GM18520 (cell line): ENCODE results near the gene C16orf90.
"Not testable (repeated sequence)": the region's sequence is repeated elsewhere in the genome, so short reads cannot be mapped to it uniquely, and the experiment has no call there.

Experiments
- ATAC-seq: cut with Tn5 transposase; IDR thresholded peaks from one replicate; pipeline ENCODE4 v1.9.1; 2021; ENCODE audit not compliant: unreplicated experiment

The C16orf90 gene, protein sequence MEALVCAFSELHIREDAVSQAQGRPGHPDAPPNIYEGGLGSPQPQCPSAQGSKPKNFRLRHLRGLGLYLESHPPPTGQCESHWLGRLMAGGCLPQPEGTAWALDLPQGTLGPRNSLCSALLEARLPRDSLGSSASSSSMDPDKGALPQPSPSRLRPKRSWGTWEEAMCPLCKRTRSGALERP

DNA sequence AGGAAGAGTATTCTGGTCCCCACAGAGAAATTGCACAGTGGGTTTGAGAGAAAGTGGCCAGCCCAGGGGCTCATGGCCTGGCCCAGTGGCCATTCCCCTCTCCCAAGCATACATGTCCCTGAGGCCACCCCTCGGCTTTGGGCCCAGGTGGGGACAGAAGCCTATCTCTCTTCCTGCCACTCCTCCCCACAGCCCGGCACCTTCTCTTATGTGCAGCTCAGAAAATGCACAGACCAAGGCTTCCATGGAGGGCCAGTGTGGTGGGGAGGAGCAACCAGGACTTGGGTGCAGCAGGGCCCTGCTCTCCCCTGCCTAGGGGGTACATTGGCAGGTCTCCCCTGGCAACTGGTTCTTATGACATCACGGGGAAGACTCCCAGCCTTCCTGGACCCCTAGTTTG, at the start of gene C16orf90:
C16orf90 (minus strand) TSS at position 314 of the 400 bp plus-strand sequence; CDS start at position 246, 68 bp downstream.
- no peak for ATAC-seq

DNA sequence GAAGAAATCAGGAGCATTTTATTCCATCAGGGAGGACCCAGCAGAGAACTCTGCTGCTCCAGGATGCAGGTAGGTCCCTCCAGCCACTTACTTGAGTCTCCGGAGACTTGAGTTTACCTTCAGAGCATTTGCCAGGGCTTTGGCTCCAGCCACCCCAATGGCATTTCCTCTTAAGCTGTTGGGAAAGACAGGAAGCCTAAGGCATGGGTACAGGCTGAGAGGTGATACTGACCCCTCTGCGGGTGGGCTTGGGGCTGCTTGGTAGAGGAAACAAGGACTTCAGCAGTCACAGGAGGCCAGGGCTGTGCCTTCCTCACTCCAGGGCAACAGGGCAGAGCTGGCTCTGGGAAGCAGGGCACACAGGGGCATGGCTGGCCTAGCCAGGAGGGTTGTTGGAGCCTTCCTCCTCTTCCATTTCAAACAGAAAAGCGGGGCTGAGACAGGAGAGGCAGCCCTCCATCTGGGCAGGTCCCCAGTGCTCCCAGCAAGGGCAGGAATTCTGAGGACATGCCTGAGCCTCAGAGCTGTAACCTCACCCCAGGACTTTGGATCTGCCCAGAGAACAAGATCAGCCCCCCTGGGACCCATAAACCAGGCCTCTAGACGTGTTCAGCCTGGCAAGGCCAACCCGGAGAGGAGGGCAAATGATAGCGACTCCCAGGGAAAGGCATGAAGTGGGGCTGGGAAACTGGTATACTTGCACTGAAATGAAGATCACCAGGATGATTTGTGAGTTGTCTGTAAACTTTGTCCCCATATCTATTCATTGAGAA, 47.5 kb upstream of the C16orf90 start:
- ATAC-seq: no peak

DNA sequence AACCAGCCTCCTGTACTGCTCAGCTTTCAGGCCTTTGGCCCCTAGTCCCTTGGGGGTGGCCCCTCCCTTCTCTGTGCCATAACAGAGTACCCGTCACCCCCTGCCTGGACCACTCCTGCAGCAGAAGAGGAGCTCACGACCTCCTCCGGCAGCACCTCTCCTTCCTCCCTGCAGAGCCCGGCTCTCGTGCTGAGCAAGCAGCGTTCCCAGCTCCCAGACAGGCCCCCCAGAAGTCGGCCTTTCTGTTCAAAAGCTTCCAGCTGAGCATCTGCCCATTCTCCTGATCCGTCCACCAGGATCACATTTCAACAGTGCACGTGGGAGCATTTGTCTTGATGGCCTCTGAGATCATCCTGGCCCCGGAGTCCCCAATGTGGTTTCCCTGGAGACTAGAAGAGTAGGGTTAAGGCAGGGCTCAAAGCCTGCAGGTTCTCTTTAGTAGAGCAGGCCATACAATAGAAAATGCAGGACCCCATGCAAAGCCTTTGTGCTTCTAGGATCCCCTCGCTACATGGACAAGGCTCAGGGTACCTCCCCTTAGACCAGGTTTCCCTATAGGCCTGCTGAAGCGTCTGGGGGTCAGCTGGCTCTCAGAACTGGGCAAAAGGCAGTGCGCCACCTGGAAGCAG, 46.4 kb upstream of the C16orf90 start:
- ATAC-seq: no peak

DNA sequence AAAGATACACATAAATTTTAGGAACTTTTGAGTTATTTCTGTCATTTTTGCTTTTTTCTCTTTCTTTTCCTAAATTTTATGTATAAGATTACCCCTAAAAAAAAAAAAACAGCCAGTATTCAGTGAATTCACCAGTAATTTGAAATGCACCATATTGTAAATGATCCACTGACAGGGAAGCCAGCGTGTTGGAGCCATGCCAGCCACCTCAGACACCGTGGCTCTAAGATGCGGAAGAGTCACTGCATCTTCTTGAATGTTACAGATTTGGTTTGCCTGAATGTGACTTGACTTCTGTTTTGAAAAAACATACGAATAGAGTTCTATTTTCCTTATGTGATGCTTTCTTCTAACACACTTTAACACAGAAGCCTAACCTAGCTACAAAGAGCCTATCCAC, 42.9 kb upstream of the C16orf90 start:
- ATAC-seq: no peak

DNA sequence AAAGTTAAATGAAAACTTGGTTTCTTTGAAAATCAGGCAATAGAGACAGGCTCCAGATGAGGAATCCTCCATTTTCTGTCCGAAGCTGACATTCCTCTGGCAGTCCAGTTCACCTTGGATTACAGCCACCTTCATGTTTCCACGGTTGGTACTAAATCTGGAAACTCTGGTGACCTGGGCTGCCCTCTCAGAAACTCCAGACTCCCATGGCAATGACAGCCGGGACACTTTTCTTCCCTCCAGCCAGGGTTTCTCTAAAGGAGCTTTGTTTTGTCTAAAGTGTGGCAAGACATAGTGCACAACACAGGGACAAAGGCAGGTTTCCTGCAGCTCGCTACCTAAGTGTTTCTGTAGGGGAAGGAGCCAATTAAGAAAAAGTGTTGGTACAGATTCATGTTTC, 41.6 kb upstream of the C16orf90 start:
- ATAC-seq: no peak

DNA sequence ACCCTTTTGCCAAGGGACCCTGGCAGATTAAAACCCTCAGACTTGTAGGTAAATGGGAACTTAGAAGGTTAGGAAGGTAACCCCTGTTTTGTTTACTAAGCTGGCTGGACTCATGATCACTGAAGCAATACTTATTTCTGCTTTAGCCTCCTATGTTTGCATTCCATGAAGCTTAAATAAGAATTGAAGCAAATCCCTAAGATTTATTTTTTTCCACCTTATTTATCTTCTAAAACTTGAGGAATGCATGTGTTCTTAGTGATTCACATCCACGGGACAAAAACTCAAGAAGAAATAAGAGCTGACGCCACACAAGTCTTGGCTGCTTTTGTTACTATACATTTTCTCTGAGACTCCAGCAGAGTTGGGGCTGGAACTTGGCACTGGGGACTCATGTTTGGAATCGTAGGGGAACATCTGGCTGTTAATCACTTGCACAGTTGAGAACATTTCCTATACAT, 41.0 kb upstream of the C16orf90 start:
- no peak for ATAC-seq

DNA sequence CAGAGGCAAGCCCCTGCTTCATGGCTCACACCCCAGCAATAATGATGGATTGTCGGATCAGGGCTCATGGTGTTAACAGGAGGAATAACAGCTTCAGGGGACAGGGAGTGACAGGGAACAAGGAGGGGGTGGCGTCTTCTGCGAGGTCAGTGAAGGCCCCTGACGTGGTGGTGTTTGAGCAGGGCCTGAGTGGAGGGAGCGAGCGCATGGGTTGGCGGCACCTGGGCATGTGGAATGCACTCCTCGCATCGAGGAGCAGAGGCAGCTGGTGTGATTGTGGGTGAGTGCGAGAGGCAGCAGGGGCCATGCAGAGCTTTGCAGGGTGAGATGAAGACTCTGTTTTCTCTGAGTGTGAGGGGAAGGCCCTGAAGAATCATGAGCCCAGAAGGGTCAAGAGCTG, 38.8 kb upstream of the C16orf90 start:
- no peak for ATAC-seq

DNA sequence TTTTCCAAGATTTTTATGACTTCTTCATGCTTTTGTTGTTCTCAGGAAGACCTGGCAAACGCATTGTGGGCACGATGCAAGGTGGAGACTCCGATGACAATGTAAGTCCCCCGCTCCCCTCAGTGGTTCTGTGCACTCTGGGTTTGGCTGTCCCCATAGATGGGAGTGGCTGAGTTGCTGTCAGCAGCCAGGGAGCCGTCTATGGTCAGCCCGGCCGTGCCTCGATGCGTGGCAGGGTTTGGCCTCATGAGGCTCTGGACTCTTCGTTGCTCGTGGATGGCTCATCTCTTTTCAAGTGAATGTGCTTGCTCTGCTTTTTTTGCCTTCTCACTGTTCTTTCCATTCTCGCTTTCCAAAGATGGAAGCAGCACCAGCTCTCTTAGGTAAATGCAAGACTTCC, 37.5 kb upstream of the C16orf90 start:
- no peak for ATAC-seq

DNA sequence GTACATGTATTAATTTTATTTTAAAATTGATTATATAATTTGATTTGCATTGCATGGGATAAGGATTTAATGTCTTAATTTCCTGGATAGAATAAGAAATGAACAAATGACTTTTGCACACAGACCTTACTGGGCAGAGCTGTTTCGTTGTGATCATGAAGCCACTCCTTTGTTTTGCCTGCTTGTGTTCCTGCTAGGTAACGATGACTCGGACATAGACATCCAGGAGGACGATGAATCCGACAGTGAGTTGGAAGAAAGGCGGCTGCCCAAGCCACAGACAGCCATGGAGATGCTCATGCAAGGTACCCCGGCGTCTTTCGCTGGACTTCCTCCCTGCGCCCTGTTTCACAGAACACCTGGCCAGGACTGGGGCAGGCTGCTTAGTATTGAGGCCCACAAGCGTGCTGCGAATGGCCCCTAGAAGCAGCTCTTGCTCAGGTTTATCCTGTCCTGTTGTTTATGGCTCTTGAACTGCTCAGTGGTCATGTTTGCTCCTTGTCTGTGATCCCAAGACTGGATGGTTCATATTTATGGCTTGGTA, 35.2 kb upstream of the C16orf90 start:
- ATAC-seq: no peak

DNA sequence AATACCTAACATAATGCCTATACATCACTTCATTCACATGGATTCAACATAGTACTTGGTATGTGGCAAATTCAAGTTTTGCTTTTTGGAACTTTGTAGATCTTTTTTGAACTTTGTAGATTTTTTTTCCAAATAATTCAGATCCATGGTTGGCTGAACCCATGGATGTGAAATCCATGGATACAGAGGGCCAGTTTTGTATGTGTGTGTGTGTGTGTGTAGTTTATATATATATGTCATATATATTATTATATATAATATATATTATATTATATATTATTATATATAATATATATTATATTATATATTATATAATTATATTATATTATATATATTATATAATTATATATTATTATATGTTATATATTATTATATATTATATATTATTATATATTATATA, 33.9 kb upstream of the C16orf90 start:
- ATAC-seq: no peak

DNA sequence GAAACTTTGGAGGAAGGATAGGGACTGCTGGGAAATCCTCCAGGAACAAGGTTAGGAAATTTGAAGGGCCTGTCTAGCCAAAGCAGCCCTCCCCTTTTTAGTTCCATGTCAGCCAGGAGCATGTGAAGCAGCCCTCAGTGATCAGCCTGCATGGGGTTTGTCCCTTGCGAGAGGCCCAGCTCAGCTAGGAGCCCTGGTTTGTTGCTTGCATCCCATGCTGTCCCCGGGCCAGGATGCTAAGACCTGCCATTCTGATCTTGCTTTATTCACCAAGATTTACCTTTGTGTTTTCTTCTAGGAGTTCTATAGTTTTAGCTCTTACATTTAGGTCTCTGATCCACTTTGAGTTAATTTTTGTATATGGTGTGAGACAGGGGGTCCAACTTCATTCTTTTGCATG, 33.1 kb upstream of the C16orf90 start:
- no peak for ATAC-seq

DNA sequence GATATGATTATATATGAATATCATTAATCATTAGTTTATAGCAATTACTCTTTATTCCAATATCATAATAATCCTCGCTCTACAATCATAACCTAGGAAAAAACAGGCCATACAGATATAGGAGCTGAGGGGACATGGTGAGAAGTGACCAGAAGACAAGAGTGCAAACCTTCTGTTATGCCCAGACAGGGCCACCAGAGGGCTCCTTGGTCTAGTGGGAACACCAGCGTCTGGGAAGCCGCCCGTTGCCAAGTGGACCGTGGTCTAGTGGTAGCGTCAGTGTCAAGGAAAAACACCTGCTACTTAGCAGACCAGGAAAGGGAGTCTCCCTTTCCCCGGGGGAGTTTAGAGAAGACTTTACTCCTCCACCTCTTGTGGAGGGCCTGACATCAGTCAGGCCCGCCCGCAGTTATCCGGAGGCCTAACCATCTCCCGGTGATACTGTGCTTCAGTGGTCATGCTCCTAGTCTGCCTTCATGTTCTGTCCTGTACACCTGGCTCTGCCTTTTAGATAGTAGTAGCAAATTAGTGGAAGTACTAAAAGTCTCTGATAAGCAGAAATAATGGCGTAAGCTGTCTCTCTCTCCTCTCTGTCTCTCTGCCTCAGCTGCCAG, 32.0 kb upstream of the C16orf90 start:
- ATAC-seq: not testable (repeated sequence)

DNA sequence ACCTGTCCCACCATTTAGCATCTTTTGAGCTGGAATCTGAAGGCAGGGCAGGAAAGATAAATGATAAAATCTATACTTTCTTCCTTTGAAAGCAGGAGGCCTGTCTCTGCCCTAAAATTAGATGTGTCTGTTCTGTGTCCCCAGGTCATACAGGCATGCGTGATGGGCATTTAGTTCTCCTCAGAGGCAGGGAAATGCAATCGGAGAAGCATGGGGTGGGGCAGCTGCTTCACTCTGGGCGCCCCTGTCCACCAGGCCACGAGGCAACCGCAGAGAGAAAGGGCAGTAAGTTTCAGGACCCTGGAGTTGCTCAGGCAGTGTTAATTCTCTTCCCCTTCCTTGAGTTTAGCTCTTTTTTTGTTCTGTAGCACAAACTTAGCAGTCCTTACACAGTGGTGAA, 30.7 kb upstream of the C16orf90 start:
- no peak for ATAC-seq

DNA sequence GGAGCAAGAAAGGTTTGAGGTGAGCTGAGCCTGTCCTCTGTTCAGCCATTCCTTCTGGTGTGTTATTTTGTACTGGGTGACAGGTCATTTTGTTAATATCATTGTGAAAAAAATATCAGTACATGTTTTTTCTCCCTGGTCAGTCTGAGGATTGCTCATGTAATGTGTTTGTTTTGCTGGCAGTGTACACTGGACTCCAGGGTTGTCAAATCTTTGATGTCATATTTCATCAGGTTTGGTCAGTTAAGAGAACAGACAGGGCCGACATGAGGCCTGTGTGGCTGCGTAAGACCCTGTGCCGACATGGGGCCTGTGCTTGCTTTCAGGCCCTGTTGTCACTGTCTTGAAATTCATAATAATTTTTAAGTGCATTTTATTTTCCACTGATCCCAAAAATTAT, 28.0 kb upstream of the C16orf90 start:
- no peak for ATAC-seq

DNA sequence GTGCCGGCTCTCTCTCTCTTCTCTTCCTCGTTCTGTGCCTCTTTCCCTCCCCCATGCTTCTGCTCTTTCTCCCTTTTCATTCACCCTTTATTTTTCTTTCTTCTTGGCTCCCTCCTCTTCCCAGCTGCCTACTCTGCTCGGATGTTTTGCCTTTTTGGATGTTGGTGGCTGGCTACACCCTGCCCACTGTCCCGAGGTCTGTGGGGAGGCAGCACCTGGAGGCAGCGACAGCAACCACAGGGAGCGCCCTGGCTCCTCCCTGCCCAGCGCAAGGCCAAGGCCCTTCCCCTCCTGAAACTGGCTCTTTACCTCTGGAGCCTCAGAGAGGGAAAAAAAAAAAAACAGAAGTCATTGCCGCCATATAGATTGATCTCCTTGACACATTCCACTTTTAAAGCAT, 25.6 kb upstream of the C16orf90 start:
- no peak for ATAC-seq

DNA sequence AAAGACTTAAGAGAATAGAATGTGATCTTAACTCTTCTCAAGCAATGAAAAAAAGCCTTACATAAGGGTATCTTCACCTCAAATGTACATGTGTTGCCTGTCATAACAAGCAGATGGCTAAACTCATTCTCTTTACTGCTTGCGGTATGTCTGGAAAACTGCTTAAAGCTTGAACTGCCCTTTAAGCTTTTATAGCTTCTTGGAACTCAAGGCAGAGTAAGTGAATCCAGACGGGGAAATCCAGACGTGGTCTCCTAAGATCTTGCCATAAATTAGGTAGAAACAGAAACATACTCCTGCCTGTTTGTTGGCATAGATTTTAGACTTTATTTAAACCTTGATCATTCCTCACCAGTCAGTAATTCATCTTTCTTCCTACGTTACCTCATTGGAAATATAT, 25.1 kb upstream of the C16orf90 start:
- ATAC-seq: no peak

DNA sequence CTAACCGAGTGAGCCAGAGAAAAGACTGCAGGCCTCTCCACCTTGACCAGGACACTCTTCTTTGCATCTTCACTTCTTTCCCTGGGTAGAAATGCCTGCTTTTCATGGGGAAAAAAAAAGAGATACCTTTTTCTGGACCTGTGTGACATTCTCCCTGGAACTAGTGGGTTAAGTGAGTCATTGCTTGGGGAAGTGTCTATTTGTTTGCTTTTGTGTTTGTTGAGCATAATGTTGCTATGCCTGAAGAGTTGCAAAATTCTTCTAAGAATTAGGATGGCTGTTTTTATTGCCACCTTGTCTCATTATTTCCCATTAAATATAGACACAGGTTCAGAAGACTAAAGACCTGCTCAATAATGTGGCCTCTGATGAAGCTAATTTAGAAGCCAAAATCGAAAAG, 24.3 kb upstream of the C16orf90 start:
- no peak for ATAC-seq

DNA sequence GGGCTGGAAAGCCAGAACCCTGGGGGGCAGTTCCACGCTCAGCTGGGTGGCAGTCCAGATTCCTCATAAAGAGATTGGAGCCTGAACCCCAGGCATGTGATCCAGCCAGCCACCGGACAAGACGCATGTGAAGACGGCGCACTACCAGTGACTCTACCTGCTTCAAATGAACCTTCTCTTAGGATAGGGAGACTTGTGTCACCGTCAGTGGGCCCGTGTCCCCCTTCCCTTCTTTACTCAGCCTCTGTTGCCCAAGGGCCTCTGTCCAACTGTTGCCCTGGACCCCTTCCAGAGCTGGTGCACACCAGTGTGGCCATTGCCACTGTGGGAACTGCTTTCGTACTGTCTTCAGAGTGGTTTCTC, 23.7 kb upstream of the C16orf90 start:
- no peak for ATAC-seq

DNA sequence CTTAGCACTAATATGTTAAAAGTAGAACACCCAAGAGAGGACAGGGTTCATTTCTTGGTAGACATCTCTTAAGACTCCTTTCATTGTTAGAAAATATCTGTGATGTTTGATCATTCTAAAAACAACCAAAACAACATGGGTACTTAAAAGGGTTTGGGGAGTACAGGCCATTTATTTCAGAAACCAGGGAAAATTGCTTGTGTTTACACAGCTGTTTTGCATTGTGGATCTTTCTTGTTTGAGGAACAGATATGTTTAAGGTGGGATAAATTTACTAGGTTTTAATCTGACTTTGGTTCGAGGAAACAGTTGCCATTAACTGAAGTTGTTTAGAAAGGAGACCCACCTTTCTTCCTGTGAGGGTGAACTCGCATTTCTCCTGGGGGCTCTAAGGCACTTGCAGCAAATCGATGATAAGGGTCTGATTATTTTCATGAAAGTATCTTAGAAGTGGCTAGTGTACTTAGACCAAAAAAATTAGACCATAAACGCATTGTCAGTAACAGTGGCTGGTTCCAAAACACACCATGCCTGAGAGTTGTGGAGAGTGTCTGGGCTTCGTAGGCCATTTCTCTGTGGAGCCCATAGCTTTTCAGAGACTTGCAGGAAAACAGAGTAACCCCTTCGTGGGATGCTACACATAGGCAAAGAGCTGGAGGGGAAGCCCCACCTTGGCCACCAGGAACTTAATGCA, 23.1 kb upstream of the C16orf90 start:
- no peak for ATAC-seq

DNA sequence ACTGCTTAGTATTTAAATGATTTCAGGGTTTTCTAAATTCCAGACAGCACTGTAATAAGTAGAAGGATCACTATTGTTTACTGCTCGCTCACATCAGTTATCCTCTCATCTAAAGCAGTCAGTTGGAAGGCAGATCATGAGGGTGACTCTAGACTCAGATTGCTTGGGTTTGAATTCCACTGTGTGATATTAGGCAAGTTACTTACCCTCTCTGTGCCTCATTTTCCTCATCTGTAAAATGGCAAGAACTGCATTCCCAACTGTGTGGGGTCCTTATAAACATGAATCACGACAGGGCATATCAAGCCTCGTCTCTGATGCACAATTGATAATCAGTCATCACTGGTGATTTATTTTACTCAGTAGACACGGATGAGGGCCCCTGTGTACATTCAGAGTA, 20.6 kb upstream of the C16orf90 start:
- no peak for ATAC-seq

DNA sequence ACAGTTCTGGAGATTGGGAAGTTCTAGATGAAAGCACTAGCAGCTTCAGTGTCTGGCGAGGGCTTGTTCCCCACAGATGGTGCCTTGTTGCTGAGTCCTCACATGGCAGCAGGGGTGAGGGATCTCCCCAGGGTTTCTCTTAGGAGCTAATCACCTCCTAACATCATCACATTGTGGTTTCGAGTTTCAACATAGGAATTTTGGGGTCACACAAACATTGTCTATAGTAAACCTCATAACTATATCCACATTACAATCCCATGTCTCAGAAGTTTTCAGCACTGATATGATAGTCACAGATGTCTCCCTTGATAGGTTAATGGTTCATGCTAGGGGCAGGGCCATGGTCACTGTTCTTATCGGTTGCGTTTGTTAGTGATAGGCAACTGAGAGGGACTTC, 19.3 kb upstream of the C16orf90 start:
- no peak for ATAC-seq
